Adrenal gland (tissue), 12 donors: ENCODE measurements around the gene CNTNAP2. TPM values are rescaled to one million over a fixed set of nuclear protein-coding genes. Genes with fewer than 3 reads are reported as not detected.

Experiments
- DNase-seq, 7 donors: peaks; one replicate each; pipeline ENCODE4 v3.0.0-alpha.2; 2019 to 2020
- H3K27ac ChIP-seq, 5 donors: fragments of 200-600 bp; sonication (generic) in 4 of 5; 1 replicate in 3 of 5; 2 replicates in 2 of 5; pipeline versions ENCODE4 v1.5.1 to v1.8.0; 2016 to 2020; ENCODE audit warnings: mild to moderate bottlenecking in 1 of 5
- H3K27me3 ChIP-seq: fragments of 200-600 bp; 2 replicates; pipeline ENCODE4 v1.8.0; 2021
- H3K36me3 ChIP-seq, 2 donors: fragments of 200-600 bp; replicated peaks in 1 of 2; 1 replicate in 1 of 2; 2 replicates in 1 of 2; pipeline versions ENCODE4 v1.5.1 to v1.8.0; 2018 to 2022
- H3K4me1 ChIP-seq, 2 donors: fragments of 200-600 bp; replicated peaks in 1 of 2; 1 replicate in 1 of 2; 2 replicates in 1 of 2; pipeline versions ENCODE4 v1.5.1 to v1.8.0; 2018 to 2021
- H3K4me3 ChIP-seq, 4 donors: fragments of 200-600 bp; sonication (generic) in 3 of 4; one replicate each; pipeline ENCODE4 v1.5.1; 2016 to 2018
- H3K9me3 ChIP-seq, 3 donors: fragments of 200-600 bp; sonication (generic) in 1 of 3; replicated peaks in 1 of 3; 1 replicate in 2 of 3; 2 replicates in 1 of 3; pipeline versions ENCODE4 v1.5.1 to v1.8.0; 2016 to 2021
- CTCF ChIP-seq, 6 experiments: fragments of 450-650 bp in 4 of 6; fragments of 200-600 bp in 2 of 6; sonication (generic) in 1 of 6; IDR thresholded peaks; 1 replicate in 5 of 6; 2 replicates in 1 of 6; pipeline versions ENCODE4 v1.5.1 to v1.8.0; 2016 to 2021; ENCODE audit warnings: antibody characterized with exemption in 6 of 6, mild to moderate bottlenecking in 2 of 6, moderate library complexity in 1 of 6
- POLR2A ChIP-seq, 2 donors: fragments of 450-650 bp; IDR thresholded peaks; one replicate each; pipeline ENCODE4 v1.6.1; 2017; ENCODE audit warnings: antibody characterized with exemption in 2 of 2, mild to moderate bottlenecking in 2 of 2, moderate library complexity in 1 of 2
- WGBS, 4 donors: extraction: QIAGEN DNeasy Blood & Tissue Kit in 2 of 4; methylation state at CpG; one replicate each; pipeline versions ENCODE4 v1.1.5 to v1.1.7; 2013 to 2017; 5-methylcytosine and 5-hydroxymethylcytosine counted together
- intact Hi-C, 2 donors: fragments of 100-400 bp; cut with DNase I; formaldehyde crosslinking; loops; one replicate each; pipeline versions ENCODE4 v1.14.1 to v1.15.0; 2022 to 2023
- polyA plus RNA-seq, 3 donors: library from polyadenylated mRNA; stranded (reverse); fragments of 200-250 nt in 2 of 3; fragments of 350-450 nt in 1 of 3; fragmentation: Illumina TruSeq in 1 of 3; extraction: RNeasy Lipid Tissue Mini Kit (QIAGEN cat#74804) in 1 of 3; gene quantifications; one replicate each; pipeline ENCODE4 v1.2.3, GENCODE V29; 2013 to 2014
- total RNA-seq, 9 donors: library from RNA; depleted of rRNA in 4 of 9; stranded (reverse); fragments of >200 nt in 4 of 9; fragments of 120-200 nt in 1 of 9; fragmentation: NEBNext Ultra II Directional in 1 of 9; extraction: Animal tissue kit (Norgen Biotek cat#: 25700) in 1 of 9; gene quantifications; one replicate each; pipeline versions ENCODE4 v1.1.0 to v1.2.4, GENCODE V29; 2013 to 2023
- donor health status: healthy with polysubstance abuse.
- donor health status: Bipolar disorder and iron deficiency.
- donor health status: DM: yes; HTN: yes; CAD: no.
- donor health status: DM: no; HTN: no; CAD: no.
- donor health status: DM: no; HTN: no; CAD: no.
- donor health status: DM: yes; HTN: yes; CAD: no.

The CNTNAP2 gene
- total and polyA plus RNA-seq, 12 donors: 0.14 to 6.3 (median 1.8) TPM; not detected in 2

- intact Hi-C loops: no loop called here
- no peak overlapping the region for H3K4me3 ChIP-seq
- DNase-seq: no peak
- no peaks in the 10 kb centered on the region for H3K27me3 ChIP-seq
- TF ChIP-seq CTCF (IDR thresholded peaks at IDR 0.05) (no peak), POLR2A (IDR thresholded peaks at IDR 0.05) (no peak)
- H3K27ac ChIP-seq: no peak overlapping the region
- no peaks in the 10 kb centered on the region for H3K9me3 ChIP-seq
- no peaks in the 10 kb centered on the region for H3K4me1 ChIP-seq
- WGBS, 4 donors: 64 to 80% (median 72%) methylated on average over 3 of the region's 3 CpGs
- H3K36me3 ChIP-seq: no peaks in the 10 kb centered on the region
Observed at GRCh38 chr7:147635288-147635687, 1518.7 kb downstream of the CNTNAP2 start.

- Histone ChIP-seq H3K9me3 (no peaks in the 10 kb centered on the region), H3K27ac (no peak overlapping the region), H3K4me3 (no peak overlapping the region), H3K4me1 (no peaks in the 10 kb centered on the region), H3K27me3 (no peaks in the 10 kb centered on the region), H3K36me3 (no peaks in the 10 kb centered on the region)
- 51 to 79% (median 73%) methylated on average over 2 of the region's 2 CpGs for WGBS, 4 donors
- intact Hi-C loops: no loop called here
- TF ChIP-seq POLR2A (IDR thresholded peaks at IDR 0.05): no peak
- TF ChIP-seq CTCF (IDR thresholded peaks at IDR 0.05): no peak
- DNase-seq: no peak
Observed at GRCh38 chr7:147636553-147636952, 1520.0 kb downstream of the CNTNAP2 start.

DNA sequence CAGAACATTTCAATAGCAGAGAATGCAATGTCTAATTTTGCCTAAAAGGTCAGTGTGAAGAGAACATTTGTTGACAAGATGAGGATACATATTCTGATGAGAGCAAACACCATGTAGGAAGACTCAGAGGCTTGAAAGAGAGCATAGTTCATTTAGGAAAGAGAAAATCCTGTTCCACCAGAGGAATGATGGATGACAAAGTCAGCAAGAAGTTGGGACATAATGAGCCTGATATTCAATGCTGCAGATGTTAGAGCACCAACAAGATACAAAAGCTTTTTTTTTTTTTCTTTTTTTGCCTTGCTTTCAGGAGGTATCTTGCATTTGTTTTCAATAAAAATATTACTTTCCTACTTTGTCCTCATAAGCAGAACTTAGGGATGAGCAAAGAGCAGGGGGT is 1522.0 kb downstream of the CNTNAP2 start:
- intact Hi-C loops: no loop called here
- H3K36me3 ChIP-seq: no peaks in the 10 kb centered on the region

DNA sequence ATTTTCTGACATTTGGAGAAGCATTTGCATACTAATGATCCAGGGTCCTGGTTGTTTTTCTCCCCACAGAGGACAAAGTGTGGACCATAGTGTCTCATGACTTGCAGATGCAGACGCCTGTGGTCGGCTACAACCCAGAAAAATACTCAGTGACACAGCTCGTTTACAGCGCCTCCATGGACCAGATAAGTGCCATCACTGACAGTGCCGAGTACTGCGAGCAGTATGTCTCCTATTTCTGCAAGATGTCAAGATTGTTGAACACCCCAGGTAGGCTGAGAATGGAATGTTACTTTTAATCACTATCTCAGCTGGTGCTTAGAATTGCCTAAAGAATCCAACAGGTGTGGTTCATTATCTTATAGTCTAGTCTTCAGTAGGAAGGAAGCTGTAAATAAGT is 1522.4 kb downstream of the CNTNAP2 start:
- WGBS, 4 donors: 79 to 86% (median 83%) methylated on average over 6 of the region's 6 CpGs
- no peaks in the 10 kb centered on the region for H3K36me3 ChIP-seq
- DNase-seq: no peak

More for the DNA sequence above, 1522.0 kb downstream of the CNTNAP2 start:
- no peak overlapping the region for H3K4me3 ChIP-seq
- no peak for DNase-seq
- no peaks in the 10 kb centered on the region for H3K4me1 ChIP-seq
- no peak for TF ChIP-seq CTCF (IDR thresholded peaks at IDR 0.05)
- no peak for TF ChIP-seq POLR2A (IDR thresholded peaks at IDR 0.05)
- no peaks in the 10 kb centered on the region for H3K27me3 ChIP-seq
- no peaks in the 10 kb centered on the region for H3K9me3 ChIP-seq
- no peak overlapping the region for H3K27ac ChIP-seq

More for the DNA sequence above, 1522.4 kb downstream of the CNTNAP2 start:
- TF ChIP-seq POLR2A (IDR thresholded peaks at IDR 0.05) (no peak), CTCF (IDR thresholded peaks at IDR 0.05) (no peak)
- no peaks in the 10 kb centered on the region for H3K27me3 ChIP-seq
- no peaks in the 10 kb centered on the region for H3K4me1 ChIP-seq
- no peak overlapping the region for H3K4me3 ChIP-seq
- no peaks in the 10 kb centered on the region for H3K9me3 ChIP-seq
- intact Hi-C loops: no loop called here
- no peak overlapping the region for H3K27ac ChIP-seq
